ENCODE measurements around the gene TMPO. TPM values are rescaled to one million over a fixed set of nuclear protein-coding genes. Genes with fewer than 3 reads are reported as not detected.
"Not testable (repeated sequence)": the region's sequence is repeated elsewhere in the genome, so short reads cannot be mapped to it uniquely, and the experiment has no call there.

TMPO gene
- total RNA-seq, 1 experiment from 2014 or later: 202 TPM

GRCh38 chr12:98595243-98595988, 80.0 kb downstream of the TMPO start:
- Histone ChIP-seq H4K91ac (ENCODE audit: insufficient read length, low read depth, low read length) (no peak overlapping the region), H2AFZ (ENCODE audit: low read length) (no peak overlapping the region), H3K9me3 (ENCODE audit: control insufficient read depth, low read depth, low read length) (no peaks in the 10 kb centered on the region), H3K27ac (ENCODE audit: insufficient read length, low read depth, low read length) (no peak overlapping the region), H3K23me2 (ENCODE audit: insufficient read length, low read depth, low read length, poor library complexity, severe bottlenecking) (peaks cover 3% of the 10 kb centered on the region), H3T11ph (ENCODE audit: low read length) (no peak overlapping the region), H3K14ac (ENCODE audit: insufficient read depth, low read length) (no peak overlapping the region), H3K18ac (ENCODE audit: insufficient read length, low read depth, low read length) (no peak overlapping the region), H2BK12ac (ENCODE audit: insufficient read length, low read depth, low read length) (no peak overlapping the region), H3K9ac (ENCODE audit: extremely low read depth, insufficient read length, low read length) (peak overlapping the region; percentile 59), H3K56ac (ENCODE audit: insufficient read length, low read depth, low read length) (no peak overlapping the region), H3K79me1 (ENCODE audit: insufficient read depth, low read depth, low read length, poor library complexity, severe bottlenecking) (no peaks in the 10 kb centered on the region), H2BK15ac (ENCODE audit: low read depth, low read length) (no peak overlapping the region), H4K5ac (ENCODE audit: insufficient read length, low read depth, low read length) (no peak overlapping the region), H4K8ac (replicated peaks; ENCODE audit: insufficient read length, low read depth, low read length) (no peak overlapping the region), H3K27me3 (ENCODE audit: insufficient read depth, low read length) (no peaks in the 10 kb centered on the region), H2BK20ac (ENCODE audit: low read depth, low read length, poor library complexity, severe bottlenecking) (no peak overlapping the region), H2BK120ac (ENCODE audit: low read depth, low read length, poor library complexity, severe bottlenecking) (no peak overlapping the region), H2AK5ac (ENCODE audit: insufficient read length, low read length) (no peak overlapping the region), H2BK5ac (ENCODE audit: insufficient read length, low read length) (no peak overlapping the region), H4K20me1 (ENCODE audit: control insufficient read depth, insufficient read depth, insufficient read length) (no peaks in the 10 kb centered on the region), H3K23ac (ENCODE audit: insufficient read length, low read depth, low read length) (no peak overlapping the region), H3K79me2 (ENCODE audit: insufficient read depth, low read length) (peaks cover 26% of the 10 kb centered on the region; the same call in 1 of the 2 replicates), H3K4me2 (ENCODE audit: insufficient read depth, insufficient read length, low read length) (peak overlapping the region; percentile 88), H3K4ac (ENCODE audit: low read depth, low read length) (no peak overlapping the region), H3K4me1 (ENCODE audit: insufficient read depth, low read length) (no peaks in the 10 kb centered on the region)
- DNase-seq: no peak
- Mint-ChIP-seq H3K4me3 (peak overlapping the region; percentile 90 to 91), H3K27me3 (ENCODE audit: low read depth) (no peaks in the 10 kb centered on the region), H3K27ac (peak overlapping the region in 1 of 3 experiments; percentile 83; a peak in 2 of 7 replicates), H3K9me3 (peaks cover 2% of the 10 kb centered on the region in 2 experiments; a peak in 1 of 5 replicates), H3K4me1 (peaks cover 16 to 21% of the 10 kb centered on the region in 2 experiments), H3K36me3 (ENCODE audit: insufficient read depth in 1 of 3, low read depth in 3 of 3) (peaks cover 50 to 61% (median 59%) of the 10 kb centered on the region in 3 experiments)
- no peak for TF ChIP-seq CTCF (conservative IDR thresholded peaks at IDR 0.05)
- WGBS (ENCODE audit: extremely low coverage, insufficient read length, low lambda C conversion rate): no CpG with 5 or more reads among the region's 3 CpGs

- H3K4me2 ChIP-seq (ENCODE audit: insufficient read depth, insufficient read length, low read length); H3K79me1 ChIP-seq (ENCODE audit: insufficient read depth, low read depth, low read length, poor library complexity, severe bottlenecking); H3K23me2 ChIP-seq (ENCODE audit: insufficient read length, low read depth, low read length, poor library complexity, severe bottlenecking); H2BK20ac ChIP-seq (ENCODE audit: low read depth, low read length, poor library complexity, severe bottlenecking); DNase-seq; H3K4me3 Mint-ChIP-seq; H4K5ac ChIP-seq (ENCODE audit: insufficient read length, low read depth, low read length); H3K9me3 ChIP-seq (ENCODE audit: control insufficient read depth, low read depth, low read length); H3K9me3 Mint-ChIP-seq; H2BK120ac ChIP-seq (ENCODE audit: low read depth, low read length, poor library complexity, severe bottlenecking); H4K20me1 ChIP-seq (ENCODE audit: control insufficient read depth, insufficient read depth, insufficient read length); H2BK12ac ChIP-seq (ENCODE audit: insufficient read length, low read depth, low read length); H3K56ac ChIP-seq (ENCODE audit: insufficient read length, low read depth, low read length); H2BK15ac ChIP-seq (ENCODE audit: low read depth, low read length); H2BK5ac ChIP-seq (ENCODE audit: insufficient read length, low read length); H3K4ac ChIP-seq (ENCODE audit: low read depth, low read length); H2AK5ac ChIP-seq (ENCODE audit: insufficient read length, low read length); H3K27ac ChIP-seq (ENCODE audit: insufficient read length, low read depth, low read length); H3K14ac ChIP-seq (ENCODE audit: insufficient read depth, low read length); H3K27me3 ChIP-seq (ENCODE audit: insufficient read depth, low read length); H3K23ac ChIP-seq (ENCODE audit: insufficient read length, low read depth, low read length); H3K9ac ChIP-seq (ENCODE audit: extremely low read depth, insufficient read length, low read length); H3T11ph ChIP-seq (ENCODE audit: low read length); H2AFZ ChIP-seq (ENCODE audit: low read length); H3K18ac ChIP-seq (ENCODE audit: insufficient read length, low read depth, low read length); H3K27me3 Mint-ChIP-seq (ENCODE audit: low read depth); H4K8ac ChIP-seq (replicated peaks; ENCODE audit: insufficient read length, low read depth, low read length); H3K4me1 ChIP-seq (ENCODE audit: insufficient read depth, low read length); H3K27ac Mint-ChIP-seq; H4K91ac ChIP-seq (ENCODE audit: insufficient read length, low read depth, low read length): not testable (repeated sequence)
- peaks cover 62 to 79% (median 78%) of the 10 kb centered on the region in 3 experiments for H3K36me3 Mint-ChIP-seq (ENCODE audit: insufficient read depth in 1 of 3, low read depth in 3 of 3)
- peaks cover 16 to 21% of the 10 kb centered on the region in 2 experiments for H3K4me1 Mint-ChIP-seq
- WGBS (ENCODE audit: extremely low coverage, insufficient read length, low lambda C conversion rate): no CpG with 5 or more reads among the region's 5 CpGs
- H3K79me2 ChIP-seq (ENCODE audit: insufficient read depth, low read length): peaks cover 26% of the 10 kb centered on the region; the same call in 1 of the 2 replicates
Observed at GRCh38 chr12:98597313-98597712, 81.9 kb downstream of the TMPO start.
